DND-41 (cell line): ENCODE measurements around the gene BCAS3.

Experiments
- ATAC-seq: fragments of 200-7000 bp; cut with Tn5 transposase; 3 replicates; pipeline ENCODE4 v1.9.1; 2021; ENCODE audit warnings: low read depth; ENCODE audit not compliant: insufficient read depth
- DNase-seq: peaks from one replicate; pipeline ENCODE4 v3.0.0-alpha.2; 2020
- H2AFZ ChIP-seq: 2 replicates; pipeline ENCODE4 v1.6.0; 2012; ENCODE audit warnings: low read depth, low read length
- H3K27ac ChIP-seq: 2 replicates; pipeline ENCODE4 v1.5.1; 2012; ENCODE audit warnings: low read length, inconsistent platforms
- H3K27me3 ChIP-seq: fragments of 200-600 bp; sonication (generic); 2 replicates; pipeline ENCODE4 v1.6.0; 2012; ENCODE audit warnings: low read length, mild to moderate bottlenecking, inconsistent platforms; ENCODE audit not compliant: insufficient read depth, poor library complexity
- H3K36me3 ChIP-seq: 2 replicates; pipeline ENCODE4 v1.5.1; 2012; ENCODE audit warnings: low read length, inconsistent platforms; ENCODE audit not compliant: insufficient read depth
- H3K4me1 ChIP-seq: 2 replicates; pipeline ENCODE4 v1.5.1; 2012; ENCODE audit warnings: mild to moderate bottlenecking, low read length; ENCODE audit not compliant: insufficient read depth
- H3K4me2 ChIP-seq: 2 replicates; pipeline ENCODE4 v1.6.0; 2012; ENCODE audit warnings: mild to moderate bottlenecking, moderate library complexity, low read length, inconsistent platforms; ENCODE audit not compliant: insufficient read depth
- H3K4me3 ChIP-seq, 2 experiments: fragments of 200-600 bp in 1 of 2; shearing (Covaris generic) in 1 of 2; 2 replicates each; pipeline ENCODE4 v1.5.1; 2012 to 2016; ENCODE audit warnings: inconsistent platforms in 2 of 2, low read length in 2 of 2, mild to moderate bottlenecking in 2 of 2, low read depth in 1 of 2, moderate library complexity in 1 of 2
- H3K79me2 ChIP-seq: 2 replicates; pipeline ENCODE4 v1.6.0; 2012; ENCODE audit warnings: low read length, inconsistent platforms; ENCODE audit not compliant: insufficient read depth
- H3K9ac ChIP-seq: 2 replicates; pipeline ENCODE4 v1.6.0; 2012; ENCODE audit warnings: low read depth, mild to moderate bottlenecking, inconsistent platforms, low read length, moderate library complexity
- H3K9me3 ChIP-seq: 2 replicates; pipeline ENCODE4 v1.5.1; 2012; ENCODE audit warnings: low read length, moderate library complexity, mild to moderate bottlenecking, inconsistent platforms; ENCODE audit not compliant: insufficient read depth, severe bottlenecking
- H4K20me1 ChIP-seq: 2 replicates; pipeline ENCODE4 v1.6.0; 2012; ENCODE audit warnings: low read length; ENCODE audit not compliant: insufficient read depth
- CTCF ChIP-seq: IDR thresholded peaks from 2 replicates; pipeline ENCODE4 v1.5.1; 2012; ENCODE audit warnings: borderline replicate concordance, low read length, moderate library complexity, mild to moderate bottlenecking; ENCODE audit not compliant: poor library complexity, severe bottlenecking; ENCODE audit errors: extremely low read depth
- EZH2 ChIP-seq: IDR thresholded peaks from 3 replicates; pipeline ENCODE4 v1.6.1; 2012; ENCODE audit warnings: borderline replicate concordance, low read depth, mild to moderate bottlenecking, moderate library complexity, low read length, inconsistent platforms; ENCODE audit not compliant: severe bottlenecking

Gene BCAS3

GRCh38 chr17:61362852-61363600 lies 685.4 kb downstream of the BCAS3 start:
- Histone ChIP-seq H3K36me3 (no peaks in the 10 kb centered on the region), H3K9me3 (no peaks in the 10 kb centered on the region), H3K27me3 (no peaks in the 10 kb centered on the region), H2AFZ (no peak overlapping the region), H3K79me2 (no peaks in the 10 kb centered on the region), H3K9ac (no peak overlapping the region), H3K4me3 (no peak overlapping the region), H4K20me1 (no peaks in the 10 kb centered on the region), H3K4me1 (no peaks in the 10 kb centered on the region), H3K27ac (no peak overlapping the region), H3K4me2 (no peak overlapping the region)
- ATAC-seq, result no peak
- no peak for TF ChIP-seq EZH2
- TF ChIP-seq CTCF, result no peak
- no peak for DNase-seq

GRCh38 chr17:61363601-61364462 lies 686.2 kb downstream of the BCAS3 start:
- H3K4me2 ChIP-seq, result no peak overlapping the region
- ATAC-seq (no peak), DNase-seq (no peak)
- H2AFZ ChIP-seq, result no peak overlapping the region
- H3K9ac ChIP-seq, result no peak overlapping the region
- H3K79me2 ChIP-seq, result no peaks in the 10 kb centered on the region
- H3K4me1 ChIP-seq, result no peaks in the 10 kb centered on the region
- TF ChIP-seq CTCF (no peak), EZH2 (no peak)
- no peaks in the 10 kb centered on the region for H4K20me1 ChIP-seq
- H3K4me3 ChIP-seq, result no peak overlapping the region
- no peak overlapping the region for H3K27ac ChIP-seq
- no peaks in the 10 kb centered on the region for H3K27me3 ChIP-seq
- H3K36me3 ChIP-seq, result no peaks in the 10 kb centered on the region
- H3K9me3 ChIP-seq, result no peaks in the 10 kb centered on the region

- no peaks in the 10 kb centered on the region for H4K20me1 ChIP-seq
- H3K9me3 ChIP-seq, result no peaks in the 10 kb centered on the region
- TF ChIP-seq EZH2, result no peak
- no peak overlapping the region for H3K4me2 ChIP-seq
- no peaks in the 10 kb centered on the region for H3K36me3 ChIP-seq
- H3K79me2 ChIP-seq, result no peaks in the 10 kb centered on the region
- no peak for ATAC-seq
- H3K9ac ChIP-seq, result no peak overlapping the region
- no peak overlapping the region for H3K27ac ChIP-seq
- no peaks in the 10 kb centered on the region for H3K27me3 ChIP-seq
- DNase-seq, result no peak
- no peak overlapping the region for H2AFZ ChIP-seq
- H3K4me1 ChIP-seq, result no peaks in the 10 kb centered on the region
- no peak overlapping the region for H3K4me3 ChIP-seq
Observed at GRCh38 chr17:61364463-61364846, 686.8 kb downstream of the BCAS3 start.

- Histone ChIP-seq H3K4me1 (no peaks in the 10 kb centered on the region), H2AFZ (no peak overlapping the region), H3K9me3 (no peaks in the 10 kb centered on the region), H3K27me3 (no peaks in the 10 kb centered on the region), H3K36me3 (no peaks in the 10 kb centered on the region), H3K27ac (no peak overlapping the region), H3K79me2 (no peaks in the 10 kb centered on the region), H3K4me3 (no peak overlapping the region), H3K9ac (no peak overlapping the region), H3K4me2 (no peak overlapping the region), H4K20me1 (no peaks in the 10 kb centered on the region)
- no peak for ATAC-seq
- DNase-seq, result no peak
- TF ChIP-seq EZH2, result no peak
- TF ChIP-seq CTCF, result no peak
Observed at GRCh38 chr17:61366076-61366714, 688.5 kb downstream of the BCAS3 start.
